ENCODE results near the gene HS3ST2.
"Not testable (repeated sequence)": the region's sequence is repeated elsewhere in the genome, so short reads cannot be mapped to it uniquely, and the experiment has no call there.

The HS3ST2 gene

DNA sequence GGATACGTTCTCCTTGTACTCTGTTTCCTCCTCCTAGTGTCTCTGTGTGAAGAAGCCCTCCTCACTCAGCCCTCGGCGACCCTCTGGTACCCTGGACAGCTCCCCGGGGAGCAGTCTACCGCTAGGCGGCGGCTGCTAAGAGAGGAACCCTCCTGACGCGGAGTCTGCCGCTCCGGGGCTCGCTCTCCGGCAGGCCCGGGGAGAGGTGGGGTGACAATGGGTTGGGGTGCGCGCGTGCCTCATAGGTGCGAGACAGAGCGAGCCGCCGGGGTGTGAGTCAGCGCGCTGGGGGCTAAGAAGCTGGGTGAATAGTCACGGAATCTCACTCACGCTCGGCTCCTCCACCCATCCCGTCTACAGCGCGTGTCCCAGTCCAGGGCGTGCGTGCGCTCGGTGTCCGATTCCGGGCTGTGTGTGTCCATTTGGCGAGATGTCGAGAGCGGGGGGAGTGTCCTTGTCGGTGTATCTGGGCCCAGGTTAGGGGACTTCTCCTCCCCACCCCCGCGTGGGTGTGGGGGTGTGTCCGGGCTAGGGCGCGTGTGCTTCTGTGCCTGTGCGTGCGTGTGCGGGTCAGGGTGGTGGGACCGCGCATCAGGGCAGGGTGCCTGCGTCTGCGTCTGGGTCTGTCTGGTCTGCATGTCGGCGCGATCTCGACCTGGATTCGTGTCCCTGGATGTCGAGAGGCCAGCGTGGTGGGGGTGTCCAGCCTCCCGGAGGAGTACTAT, 577 bp upstream of the HS3ST2 start:
- DNase-seq (ENCODE audit: low spot score): peak; percentile 19

DNA sequence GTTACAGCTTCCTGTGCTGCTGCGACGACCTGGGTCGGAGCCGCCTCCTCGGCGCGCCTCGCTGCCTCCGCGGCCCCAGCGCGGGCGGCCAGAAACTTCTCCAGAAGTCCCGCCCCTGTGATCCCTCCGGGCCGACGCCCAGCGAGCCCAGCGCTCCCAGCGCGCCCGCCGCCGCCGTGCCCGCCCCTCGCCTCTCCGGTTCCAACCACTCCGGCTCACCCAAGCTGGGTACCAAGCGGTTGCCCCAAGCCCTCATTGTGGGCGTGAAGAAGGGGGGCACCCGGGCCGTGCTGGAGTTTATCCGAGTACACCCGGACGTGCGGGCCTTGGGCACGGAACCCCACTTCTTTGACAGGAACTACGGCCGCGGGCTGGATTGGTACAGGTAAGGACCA, 746 bp downstream of the HS3ST2 start:
- DNase-seq (ENCODE audit: low spot score): no peak

GRCh38 chr16:22815863-22816262, 1.9 kb downstream of the HS3ST2 start:
- DNase-seq (ENCODE audit: low spot score): no peak

GRCh38 chr16:22816475-22816874, 2.5 kb downstream of the HS3ST2 start:
- no peak for DNase-seq (ENCODE audit: low spot score)

DNA sequence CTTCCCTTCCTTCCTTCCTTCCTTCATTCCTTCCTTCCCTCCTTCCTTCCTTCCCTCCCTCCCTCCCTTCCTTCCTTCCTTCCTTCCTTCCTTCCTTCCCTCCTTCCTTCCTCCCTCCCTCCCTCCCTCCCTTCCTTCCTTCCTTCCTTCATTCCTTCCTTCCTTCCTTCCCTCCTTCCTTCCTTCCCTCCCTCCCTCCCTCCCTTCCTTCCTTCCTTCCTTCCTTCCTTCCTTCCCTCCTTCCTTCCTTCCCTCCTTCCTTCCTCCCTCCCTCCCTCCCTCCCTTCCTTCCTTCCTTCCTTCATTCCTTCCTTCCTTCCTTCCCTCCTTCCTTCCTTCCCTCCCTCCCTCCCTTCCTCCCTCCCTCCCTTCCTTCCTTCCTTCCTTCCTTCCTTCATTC, 4.8 kb downstream of the HS3ST2 start:
- DNase-seq (ENCODE audit: low spot score): not testable (repeated sequence)

GRCh38 chr16:22838681-22839080, 24.7 kb downstream of the HS3ST2 start:
- DNase-seq (ENCODE audit: low spot score): no peak

GRCh38 chr16:22842031-22842430, 28.1 kb downstream of the HS3ST2 start:
- not testable (repeated sequence) for DNase-seq (ENCODE audit: low spot score)

GRCh38 chr16:22843122-22843521, 29.2 kb downstream of the HS3ST2 start:
- DNase-seq (ENCODE audit: low spot score): no peak

GRCh38 chr16:22843856-22844255, 29.9 kb downstream of the HS3ST2 start:
- DNase-seq (ENCODE audit: low spot score): no peak

GRCh38 chr16:22844416-22844815, 30.5 kb downstream of the HS3ST2 start:
- DNase-seq (ENCODE audit: low spot score): no peak

DNA sequence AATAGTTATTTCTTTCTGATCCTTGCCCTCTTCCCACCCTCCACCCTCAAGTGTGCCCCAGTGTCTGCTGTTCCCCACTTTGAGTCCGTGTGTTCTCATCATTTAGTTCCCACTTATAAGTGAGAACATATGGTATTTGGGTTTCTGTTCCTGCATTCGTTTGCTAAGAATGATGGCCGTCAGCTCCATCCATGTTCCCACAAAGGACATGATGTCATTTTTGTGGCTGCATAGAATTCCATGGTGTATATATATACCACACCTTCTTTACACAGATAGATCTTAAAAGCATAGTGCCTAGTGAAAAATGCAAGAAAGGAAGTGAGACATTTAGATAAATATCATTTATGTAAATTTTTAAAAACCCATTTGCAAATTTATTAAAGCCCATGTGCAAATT, 33.1 kb downstream of the HS3ST2 start:
- DNase-seq (ENCODE audit: low spot score): no peak

DNA sequence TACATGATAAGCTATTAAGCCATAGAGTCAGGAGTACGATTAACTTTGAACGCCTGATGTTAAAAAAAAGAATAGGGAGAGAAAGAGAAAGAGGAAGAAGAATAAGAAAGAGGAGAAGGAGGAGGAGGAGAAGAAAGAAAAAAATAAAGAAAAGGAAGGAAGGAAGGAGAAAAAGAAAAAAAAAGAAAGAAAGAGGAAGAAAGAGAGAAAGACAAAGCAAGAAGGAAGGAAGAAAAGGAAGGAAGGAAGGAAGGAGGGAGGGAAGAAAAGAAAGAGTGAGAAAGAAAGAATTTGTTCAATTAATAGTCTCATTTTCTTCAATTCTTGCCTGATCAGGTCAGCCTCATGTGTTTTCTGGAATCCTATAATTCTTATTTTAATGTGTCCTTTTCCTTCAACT, 33.7 kb downstream of the HS3ST2 start:
- no peak for DNase-seq (ENCODE audit: low spot score)

DNA sequence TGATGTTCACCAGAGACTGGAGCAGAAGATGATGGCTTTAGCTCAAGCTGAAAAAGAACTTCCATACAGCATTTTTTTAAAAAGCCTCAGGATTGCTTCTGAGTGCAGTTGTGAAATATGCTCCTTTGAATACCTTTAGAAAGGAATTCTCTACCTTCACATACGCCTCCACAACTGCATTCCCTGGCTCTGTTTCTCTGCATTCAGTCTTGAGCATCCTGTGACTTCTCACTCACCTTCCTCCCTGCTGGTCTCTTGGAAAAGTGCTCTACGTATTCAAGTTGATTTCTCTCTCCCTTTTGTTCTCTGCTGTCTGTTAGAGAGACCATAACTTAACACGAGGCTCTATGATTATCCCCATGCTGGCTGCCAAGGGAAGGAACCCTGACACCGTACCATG, 34.5 kb downstream of the HS3ST2 start:
- DNase-seq (ENCODE audit: low spot score): no peak

DNA sequence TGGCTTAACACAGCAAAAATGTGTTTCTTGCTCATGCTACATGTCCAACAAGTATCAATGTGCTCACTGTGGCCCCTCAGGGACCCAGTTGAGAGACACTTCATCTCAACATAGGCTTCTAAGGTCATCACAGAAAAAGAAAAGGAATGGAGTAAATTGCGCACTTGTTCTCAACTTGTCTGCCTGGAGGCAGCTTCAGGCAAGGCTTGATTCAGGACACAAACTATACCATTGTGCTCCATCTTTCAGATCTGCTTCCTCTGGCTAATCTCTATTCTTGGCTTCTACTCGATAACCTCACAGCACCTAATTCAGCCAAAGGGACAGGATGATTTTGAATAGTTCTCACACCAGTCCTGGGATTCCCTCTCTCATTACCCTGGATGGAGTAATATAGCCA, 35.6 kb downstream of the HS3ST2 start:
- DNase-seq (ENCODE audit: low spot score): no peak

GRCh38 chr16:22855231-22855630, 41.3 kb downstream of the HS3ST2 start:
- DNase-seq (ENCODE audit: low spot score): no peak

DNA sequence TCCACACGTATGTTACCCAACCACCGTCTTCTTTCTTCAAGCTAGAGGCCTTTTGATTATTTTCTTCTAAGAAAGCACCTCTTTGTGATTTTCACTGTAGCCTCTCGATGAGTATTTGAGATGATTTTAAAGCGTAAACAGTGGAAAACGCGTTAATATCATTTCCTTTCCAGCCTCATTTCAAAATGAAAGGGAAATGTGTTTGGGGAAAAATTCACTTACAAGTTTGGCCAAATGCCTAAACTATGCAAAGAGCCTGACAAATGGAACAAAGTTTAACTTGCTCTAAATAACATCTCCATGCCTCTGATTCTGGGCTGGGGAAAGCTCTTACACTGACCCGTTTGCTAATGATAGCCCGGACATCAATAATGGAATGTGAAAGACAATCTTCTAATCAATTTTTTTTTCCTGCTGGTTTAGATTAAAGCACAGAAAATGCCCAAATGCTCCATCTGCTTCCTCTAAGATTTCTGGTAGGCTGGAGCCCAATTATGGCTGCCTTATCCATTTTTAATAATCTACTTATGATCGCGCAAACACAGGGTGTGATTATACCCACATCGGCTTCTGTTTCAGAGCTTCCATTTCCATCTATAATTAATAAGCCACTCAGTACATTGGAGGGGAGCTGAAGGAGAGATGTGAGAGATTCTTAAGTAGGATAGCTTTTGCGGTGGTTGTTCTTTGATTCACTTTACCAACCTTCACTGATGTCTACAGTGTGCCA, 43.5 kb downstream of the HS3ST2 start:
- no peak for DNase-seq (ENCODE audit: low spot score)

- no peak for DNase-seq (ENCODE audit: low spot score)
These were observed 46.0 kb downstream of the HS3ST2 start for GRCh38 chr16:22859925-22860324.

DNA sequence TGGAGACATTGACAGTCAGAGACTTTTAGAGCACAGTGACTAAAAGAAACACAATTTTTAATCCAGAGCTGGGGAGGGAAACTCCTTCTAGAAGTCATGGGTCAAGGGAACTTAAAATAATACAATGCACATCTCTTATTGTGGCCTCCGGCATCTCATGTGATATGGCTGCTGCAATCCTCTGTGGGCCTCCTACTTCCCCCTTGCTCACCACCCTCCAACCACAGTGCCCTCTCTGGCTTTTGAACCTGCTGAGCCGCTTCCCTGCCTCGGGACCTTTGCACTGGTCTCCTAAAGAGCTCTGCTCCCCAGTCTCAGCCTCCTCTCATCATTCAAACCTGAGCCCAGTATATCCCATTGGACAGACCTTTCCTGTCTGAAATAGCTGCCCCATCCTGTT, 47.6 kb downstream of the HS3ST2 start:
- DNase-seq (ENCODE audit: low spot score): no peak

- DNase-seq (ENCODE audit: low spot score): no peak
These were observed 48.1 kb downstream of the HS3ST2 start for GRCh38 chr16:22862046-22862445.

- no peak for DNase-seq (ENCODE audit: low spot score)
These were observed 50.4 kb downstream of the HS3ST2 start for GRCh38 chr16:22864375-22864774.

DNA sequence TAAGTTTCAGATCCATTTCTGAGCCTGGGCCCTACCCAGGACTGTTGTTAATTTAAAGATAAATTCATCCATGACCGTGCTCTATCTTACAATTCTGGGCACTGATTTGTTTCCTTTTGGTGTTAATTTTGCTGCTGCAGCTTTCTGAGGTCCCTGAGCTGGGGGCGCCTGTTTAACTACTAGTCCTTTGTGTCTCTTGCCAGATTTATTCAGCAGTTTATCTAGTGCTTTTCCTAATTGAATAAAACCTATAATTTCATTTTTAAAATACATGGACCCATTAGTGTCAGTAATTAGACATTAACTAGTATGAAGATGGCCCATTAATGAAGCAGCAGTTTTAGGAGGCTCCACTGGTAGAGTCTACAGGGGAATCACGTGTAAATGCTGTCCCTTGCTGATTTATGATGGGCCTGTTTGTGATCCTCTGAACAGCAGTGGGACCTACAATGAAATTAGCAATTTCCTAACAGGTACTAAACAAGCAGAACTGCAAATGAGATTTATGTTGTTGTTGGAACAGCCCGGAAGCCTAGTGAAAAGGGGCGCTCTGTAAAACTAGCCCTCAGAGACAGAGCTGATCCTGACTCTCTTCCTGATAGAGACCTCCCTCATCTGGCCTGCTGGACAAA, 54.7 kb downstream of the HS3ST2 start:
- no peak for DNase-seq (ENCODE audit: low spot score)

GRCh38 chr16:22871861-22872260, 57.9 kb downstream of the HS3ST2 start:
- DNase-seq (ENCODE audit: low spot score): no peak

DNA sequence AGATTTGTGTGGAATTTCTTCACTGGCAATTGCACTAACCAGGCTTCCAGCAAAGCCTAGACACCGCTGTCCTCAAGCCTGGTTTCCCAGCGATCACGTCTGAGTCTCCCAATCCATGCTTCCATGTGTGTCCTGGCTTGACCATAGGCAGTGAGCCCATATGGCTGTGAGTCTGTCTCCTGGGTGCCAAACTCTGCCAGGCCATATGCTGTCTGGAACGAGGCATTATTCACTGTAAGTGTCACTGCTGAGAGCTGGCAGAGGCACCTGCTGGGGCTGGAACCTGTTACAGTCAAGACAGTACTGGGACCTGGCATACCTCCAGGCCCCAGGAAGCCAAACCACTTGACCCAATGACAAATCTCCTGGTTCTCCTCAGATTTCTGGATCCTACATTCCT, 60.4 kb downstream of the HS3ST2 start:
- no peak for DNase-seq (ENCODE audit: low spot score)

All from COLO829 (cell line).